GM12892 (cell line): ENCODE measurements around the gene TMED5.

ENCODE experiments used
- POLR2A ChIP-seq: IDR thresholded peaks from 2 replicates; pipeline ENCODE4 v1.6.1; 2011; ENCODE audit warnings: low read depth, low read length, control low read depth
- POLR2AphosphoS5 ChIP-seq: IDR thresholded peaks from 2 replicates; pipeline ENCODE4 v1.6.1; 2011; ENCODE audit warnings: low read depth, low read length, control low read depth

GRCh38 chr1:93178418-93178817 is 1.8 kb downstream of the TMED5 start:
- TF ChIP-seq POLR2AphosphoS5 (no peak), POLR2A (no peak)
